Measurements from ENCODE around the gene HSD11B1. TPM values are rescaled to one million over a fixed set of nuclear protein-coding genes. Genes with fewer than 3 reads are reported as not detected.

HSD11B1 gene
- total RNA-seq, 1 experiment from 2014 or later: not detected

DNA sequence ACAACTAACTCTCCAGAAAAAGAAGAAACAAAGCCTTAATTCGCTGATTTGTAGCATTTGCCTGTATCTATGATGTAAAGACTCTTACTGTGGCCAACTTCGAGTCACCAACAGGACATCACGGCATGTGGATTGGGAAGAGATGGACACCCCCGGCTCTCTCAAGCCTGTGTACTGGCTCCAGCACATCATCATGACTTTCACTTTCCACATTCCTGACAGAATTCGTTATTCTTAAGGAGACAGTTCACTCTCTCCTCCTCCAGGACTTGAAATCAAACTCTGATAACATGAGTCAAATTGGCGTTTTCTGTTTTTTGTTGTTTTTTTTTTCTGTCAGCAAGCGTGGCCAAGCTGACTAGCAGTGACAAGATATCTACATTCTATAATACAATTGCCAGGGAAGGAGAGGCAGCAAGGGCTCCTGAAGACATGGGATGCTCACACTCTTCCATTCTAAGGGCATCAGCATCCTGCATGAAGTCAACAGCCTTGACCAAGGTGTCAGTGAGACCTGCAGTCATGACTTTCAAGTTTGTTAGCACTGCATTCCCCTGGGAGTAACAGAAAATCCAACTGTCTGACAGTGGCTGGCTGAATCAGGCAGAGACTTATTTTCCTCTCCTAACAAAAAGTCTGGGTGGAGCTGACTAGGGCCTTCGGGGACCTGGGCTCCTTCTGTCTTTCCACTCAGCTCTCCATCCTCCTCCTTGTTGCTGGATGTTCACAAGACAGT, 37.9 kb downstream of the HSD11B1 start:
- Histone ChIP-seq H3K4me1 (ENCODE audit: control insufficient read depth, insufficient read depth, low read length) (no peaks in the 10 kb centered on the region), H3K36me3 (ENCODE audit: control insufficient read depth, insufficient read depth, low read length) (no peaks in the 10 kb centered on the region), H3K27ac (ENCODE audit: low read length) (no peak overlapping the region), H3K4me3 (ENCODE audit: low read depth in 2 of 2, low read length in 2 of 2) (no peak overlapping the region), H3K9me3 (ENCODE audit: control insufficient read depth, insufficient read depth, low read depth, low read length) (no peaks in the 10 kb centered on the region), H3K27me3 (ENCODE audit: control insufficient read depth, insufficient read depth, low read length) (peaks cover 4% of the 10 kb centered on the region; the same call in 1 of the 2 replicates)
- in situ Hi-C loops (cut with HindIII; ENCODE audit: low pct_unique_long_range_greater_than_20kb, low sequenced_read_pairs): no loop called here
- ChIA-PET CTCF (no interaction called here), POLR2A (no interaction called here)
- intact Hi-C loops (cut with micrococcal nuclease; ENCODE audit: unreplicated experiment): no loop called here
- TF ChIP-seq POLR2AphosphoS5 (IDR thresholded peaks at IDR 0.05; ENCODE audit: low read depth, low read length): no peak
- no peak for TF ChIP-seq TCF7L2 (IDR thresholded peaks at IDR 0.05; ENCODE audit: low read depth, low read length)
- TF ChIP-seq SIN3A (IDR thresholded peaks at IDR 0.05; ENCODE audit: borderline replicate concordance, insufficient read depth, low read depth, low read length): no peak
- no peak for TF ChIP-seq CTCF (IDR thresholded peaks at IDR 0.05)
- no peak for TF ChIP-seq REST (IDR thresholded peaks at IDR 0.05; ENCODE audit: insufficient read depth in 1 of 2, low read depth in 2 of 2, low read length in 1 of 2)
- DNase-seq (ENCODE audit: low read depth, low spot score): no peak
- no peak for ATAC-seq
- no TSS peak for BruUV-seq (replicated peaks)

GRCh38 chr1:209743145-209743482, 38.5 kb downstream of the HSD11B1 start:
- BruUV-seq (replicated peaks): no TSS peak
- Histone ChIP-seq H3K9me3 (ENCODE audit: control insufficient read depth, insufficient read depth, low read depth, low read length) (no peaks in the 10 kb centered on the region), H3K4me3 (ENCODE audit: low read depth in 2 of 2, low read length in 2 of 2) (no peak overlapping the region), H3K36me3 (ENCODE audit: control insufficient read depth, insufficient read depth, low read length) (no peaks in the 10 kb centered on the region), H3K27me3 (ENCODE audit: control insufficient read depth, insufficient read depth, low read length) (peaks cover 4% of the 10 kb centered on the region; the same call in 1 of the 2 replicates), H3K4me1 (ENCODE audit: control insufficient read depth, insufficient read depth, low read length) (no peaks in the 10 kb centered on the region), H3K27ac (ENCODE audit: low read length) (no peak overlapping the region)
- in situ Hi-C loops (cut with HindIII; ENCODE audit: low pct_unique_long_range_greater_than_20kb, low sequenced_read_pairs): no loop called here
- CTCF ChIA-PET: no interaction called here
- ATAC-seq (no peak), DNase-seq (ENCODE audit: low read depth, low spot score) (no peak)
- TF ChIP-seq REST (IDR thresholded peaks at IDR 0.05; ENCODE audit: insufficient read depth in 1 of 2, low read depth in 2 of 2, low read length in 1 of 2): no peak
- intact Hi-C loops (cut with micrococcal nuclease; ENCODE audit: unreplicated experiment): no loop called here
- POLR2A ChIA-PET: no interaction called here
